ENCODE results near the gene IRF3. TPM values are rescaled to one million over a fixed set of nuclear protein-coding genes. Genes with fewer than 3 reads are reported as not detected.

The IRF3 gene
- total and polyA plus RNA-seq, 7 donors = 28.2 to 125 (median 50.9) TPM

- intact Hi-C loops (cut with DNase I) = no loop called here
- Histone ChIP-seq H3K36me3 (no peaks in the 10 kb centered on the region), H3K27me3 (peaks cover 0 to 6% (median 6%) of the 10 kb centered on the region in 3 donors), H3K4me1 (no peaks in the 10 kb centered on the region), H3K4me3 (no peak overlapping the region), H3K9me3 (no peaks in the 10 kb centered on the region), H3K27ac (no peak overlapping the region)
- no peak for TF ChIP-seq EP300 (IDR thresholded peaks at IDR 0.05)
- TF ChIP-seq, protein P1, sequence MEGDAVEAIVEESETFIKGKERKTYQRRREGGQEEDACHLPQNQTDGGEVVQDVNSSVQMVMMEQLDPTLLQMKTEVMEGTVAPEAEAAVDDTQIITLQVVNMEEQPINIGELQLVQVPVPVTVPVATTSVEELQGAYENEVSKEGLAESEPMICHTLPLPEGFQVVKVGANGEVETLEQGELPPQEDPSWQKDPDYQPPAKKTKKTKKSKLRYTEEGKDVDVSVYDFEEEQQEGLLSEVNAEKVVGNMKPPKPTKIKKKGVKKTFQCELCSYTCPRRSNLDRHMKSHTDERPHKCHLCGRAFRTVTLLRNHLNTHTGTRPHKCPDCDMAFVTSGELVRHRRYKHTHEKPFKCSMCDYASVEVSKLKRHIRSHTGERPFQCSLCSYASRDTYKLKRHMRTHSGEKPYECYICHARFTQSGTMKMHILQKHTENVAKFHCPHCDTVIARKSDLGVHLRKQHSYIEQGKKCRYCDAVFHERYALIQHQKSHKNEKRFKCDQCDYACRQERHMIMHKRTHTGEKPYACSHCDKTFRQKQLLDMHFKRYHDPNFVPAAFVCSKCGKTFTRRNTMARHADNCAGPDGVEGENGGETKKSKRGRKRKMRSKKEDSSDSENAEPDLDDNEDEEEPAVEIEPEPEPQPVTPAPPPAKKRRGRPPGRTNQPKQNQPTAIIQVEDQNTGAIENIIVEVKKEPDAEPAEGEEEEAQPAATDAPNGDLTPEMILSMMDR (IDR thresholded peaks at IDR 0.05) = no peak
- no peak for TF ChIP-seq POLR2A (IDR thresholded peaks at IDR 0.05)
- no peak for TF ChIP-seq POLR2AphosphoS5 (IDR thresholded peaks at IDR 0.05)
- 81 to 90% methylated on average over 16 of the region's 16 CpGs for WGBS, 2 donors
- DNase-seq = no peak
These were observed 40.3 kb upstream of the IRF3 start for GRCh38 chr19:49705919-49706318.

GRCh38 chr19:49704888-49705642 lies 39.4 kb upstream of the IRF3 start:
- no peaks in the 10 kb centered on the region for H3K36me3 ChIP-seq

DNA sequence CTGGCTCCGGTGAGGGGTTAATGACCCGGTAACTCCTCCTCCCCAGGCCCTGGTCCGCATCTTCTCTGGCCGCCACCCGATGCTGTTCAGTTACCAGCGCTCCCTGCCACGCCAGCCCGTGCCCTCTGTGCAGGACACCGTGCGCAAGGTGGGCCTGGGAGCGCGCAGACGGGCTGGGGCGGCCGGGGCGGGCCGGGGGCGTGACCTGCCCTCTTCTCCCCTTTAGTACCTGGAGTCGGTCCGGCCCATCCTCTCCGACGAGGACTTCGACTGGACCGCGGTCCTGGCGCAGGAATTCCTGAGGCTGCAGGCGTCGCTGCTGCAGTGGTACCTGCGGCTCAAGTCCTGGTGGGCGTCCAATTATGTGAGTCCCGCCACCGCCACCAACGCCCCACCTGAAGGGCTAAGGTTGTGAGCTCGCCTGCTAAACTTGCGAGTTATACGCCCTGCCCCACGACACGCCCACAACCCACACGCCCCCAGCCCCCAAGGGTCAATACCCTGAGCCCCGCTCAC lies 35.7 kb upstream of the IRF3 start:
- no peaks in the 10 kb centered on the region for H3K4me1 ChIP-seq
- TF ChIP-seq POLR2AphosphoS5 (IDR thresholded peaks at IDR 0.05) = no peak
- TF ChIP-seq, protein P1 (IDR thresholded peaks at IDR 0.05) = no peak
- H3K9me3 ChIP-seq = no peaks in the 10 kb centered on the region
- DNase-seq = no peak
- H3K4me3 ChIP-seq = no peak overlapping the region
- intact Hi-C loops (cut with DNase I) = no loop called here
- no peak overlapping the region for H3K27ac ChIP-seq
- no peaks in the 10 kb centered on the region for H3K36me3 ChIP-seq
- H3K27me3 ChIP-seq = peaks cover 0 to 6% (median 6%) of the 10 kb centered on the region in 3 donors
- 17 to 47% methylated on average over 40 of the region's 40 CpGs for WGBS, 2 donors

More at GRCh38 chr19:49704888-49705642, 39.4 kb upstream of the IRF3 start:
- Histone ChIP-seq H3K27me3 (peaks cover 0 to 6% (median 6%) of the 10 kb centered on the region in 3 donors), H3K4me1 (no peaks in the 10 kb centered on the region), H3K4me3 (no peak overlapping the region), H3K9me3 (no peaks in the 10 kb centered on the region), H3K27ac (no peak overlapping the region)
- intact Hi-C loops (cut with DNase I) = no loop called here
- WGBS, 2 donors = 83 to 88% methylated on average over 22 of the region's 22 CpGs
- TF ChIP-seq POLR2A (IDR thresholded peaks at IDR 0.05) = no peak
- TF ChIP-seq, protein P1 (IDR thresholded peaks at IDR 0.05) = no peak
- no peak for TF ChIP-seq POLR2AphosphoS5 (IDR thresholded peaks at IDR 0.05)
- TF ChIP-seq EP300 (IDR thresholded peaks at IDR 0.05) = no peak
- no peak for DNase-seq

GRCh38 chr19:49700563-49700962 lies 34.9 kb upstream of the IRF3 start:
- no peaks in the 10 kb centered on the region for H3K36me3 ChIP-seq
- H3K9me3 ChIP-seq = no peaks in the 10 kb centered on the region
- no peaks in the 10 kb centered on the region for H3K4me1 ChIP-seq
- 53 to 65% methylated on average over 11 of the region's 11 CpGs for WGBS, 2 donors
- H3K4me3 ChIP-seq = no peak overlapping the region
- peaks cover 0 to 6% (median 6%) of the 10 kb centered on the region in 3 donors for H3K27me3 ChIP-seq
- TF ChIP-seq POLR2AphosphoS5 (IDR thresholded peaks at IDR 0.05) (no peak), EP300 (IDR thresholded peaks at IDR 0.05) (no peak)
- no peak for DNase-seq
- H3K27ac ChIP-seq = no peak overlapping the region
- intact Hi-C loops (cut with DNase I) = no loop called here

GRCh38 chr19:49699364-49699763 lies 33.7 kb upstream of the IRF3 start:
- H3K27ac ChIP-seq = no peak overlapping the region
- H3K36me3 ChIP-seq = no peaks in the 10 kb centered on the region
- H3K4me1 ChIP-seq = no peaks in the 10 kb centered on the region
- H3K27me3 ChIP-seq = peaks cover 0 to 6% (median 6%) of the 10 kb centered on the region in 3 donors
- 68 to 85% methylated on average over 5 of the region's 5 CpGs for WGBS, 2 donors
- intact Hi-C loops (cut with DNase I) = no loop called here
- no peaks in the 10 kb centered on the region for H3K9me3 ChIP-seq
- no peak for DNase-seq
- TF ChIP-seq EP300 (IDR thresholded peaks at IDR 0.05) (no peak), POLR2AphosphoS5 (IDR thresholded peaks at IDR 0.05) (no peak), POLR2A (IDR thresholded peaks at IDR 0.05) (no peak)
- TF ChIP-seq, protein P1 (IDR thresholded peaks at IDR 0.05) = no peak
- H3K4me3 ChIP-seq = no peak overlapping the region

All from sigmoid colon (tissue), 7 donors.